ENCODE data around the gene SERPINE1. TPM values are rescaled to one million over a fixed set of nuclear protein-coding genes. Genes with fewer than 3 reads are reported as not detected.

Gene SERPINE1
- total and polyA plus RNA-seq, 2 of the 13 experiments (the other 11 are each of a cell fraction or from before 2014, with no cell fraction given): 21.2 to 1,576 TPM

DNA sequence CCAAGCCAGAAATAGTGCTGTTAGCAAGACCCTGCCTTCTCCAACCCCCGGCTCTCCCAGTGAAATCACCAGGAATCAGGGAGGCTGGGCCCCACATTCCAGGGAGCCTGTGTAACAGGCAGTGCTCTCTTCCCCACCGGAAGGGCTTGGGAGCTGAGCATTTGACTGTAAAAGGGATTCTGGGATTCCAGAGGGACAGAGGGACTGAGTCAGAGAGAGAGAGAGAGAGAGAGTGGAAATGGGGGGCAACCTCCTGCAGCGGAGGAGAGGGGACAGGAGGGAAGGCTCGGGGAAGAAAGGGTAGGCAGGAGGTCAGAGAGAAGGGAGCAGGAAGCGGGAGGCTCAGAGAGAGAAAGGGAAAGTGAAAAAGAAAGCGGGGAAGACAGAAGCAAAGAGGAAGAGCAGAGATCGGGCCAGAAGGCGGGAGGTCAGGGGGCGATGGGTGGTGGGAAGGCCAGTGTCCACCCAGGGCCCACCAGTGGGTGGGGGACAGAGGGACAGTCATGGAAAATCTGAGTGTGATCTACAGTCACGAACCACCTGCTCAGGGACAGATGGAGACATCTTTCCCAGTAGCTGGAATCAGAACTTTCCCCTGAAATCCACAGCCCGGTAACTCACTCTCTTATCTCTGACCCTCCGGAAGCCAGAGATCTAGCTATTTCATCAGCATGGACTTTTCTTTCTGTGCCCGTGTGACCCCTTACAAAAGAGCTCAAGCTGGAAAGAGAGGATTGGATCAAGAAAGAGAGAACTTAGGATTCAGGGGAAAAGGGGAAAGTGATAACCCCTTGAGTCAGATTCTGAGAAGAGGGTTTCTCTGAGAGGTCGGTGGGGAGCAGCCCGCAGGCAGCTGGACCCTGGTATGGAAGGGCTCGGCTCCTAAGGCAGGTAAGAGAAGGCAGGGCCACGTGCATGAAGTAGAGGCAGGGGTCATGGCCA, 4.6 kb upstream of the SERPINE1 start (continued):
- TF ChIP-seq PRDM10 (CRISPR knock-in tag; IDR thresholded peaks at IDR 0.05; ENCODE audit: low read depth) (no peak; the same call in 1 of the 2 replicates), MYPOP (CRISPR knock-in tag; IDR thresholded peaks at IDR 0.05) (no peak), ZNF431 (CRISPR knock-in tag; IDR thresholded peaks at IDR 0.05; ENCODE audit: borderline replicate concordance, low read depth) (no peak), HNRNPH1 (optimal IDR thresholded peaks at IDR 0.05; ENCODE audit: low read depth, low read length) (peak; percentile 29), PAXIP1 (CRISPR knock-in tag; conservative IDR thresholded peaks at IDR 0.05) (peak; percentile 79), ZNF136 (CRISPR knock-in tag; IDR thresholded peaks at IDR 0.05; ENCODE audit: low read depth) (no peak), FOXJ3 (CRISPR knock-in tag; IDR thresholded peaks at IDR 0.05; ENCODE audit: borderline replicate concordance) (0 out of 2 replicates have a peak, but pooled peaks have one; percentile 19), ZSCAN30 (CRISPR knock-in tag; IDR thresholded peaks at IDR 0.05) (0 out of 2 replicates have a peak, but pooled peaks have one; percentile 27), ZNF788 (CRISPR knock-in tag; IDR thresholded peaks at IDR 0.05; ENCODE audit: borderline replicate concordance) (peak; percentile 77; the same call in 1 of the 2 replicates)
- TF ChIP-seq, protein P1, sequence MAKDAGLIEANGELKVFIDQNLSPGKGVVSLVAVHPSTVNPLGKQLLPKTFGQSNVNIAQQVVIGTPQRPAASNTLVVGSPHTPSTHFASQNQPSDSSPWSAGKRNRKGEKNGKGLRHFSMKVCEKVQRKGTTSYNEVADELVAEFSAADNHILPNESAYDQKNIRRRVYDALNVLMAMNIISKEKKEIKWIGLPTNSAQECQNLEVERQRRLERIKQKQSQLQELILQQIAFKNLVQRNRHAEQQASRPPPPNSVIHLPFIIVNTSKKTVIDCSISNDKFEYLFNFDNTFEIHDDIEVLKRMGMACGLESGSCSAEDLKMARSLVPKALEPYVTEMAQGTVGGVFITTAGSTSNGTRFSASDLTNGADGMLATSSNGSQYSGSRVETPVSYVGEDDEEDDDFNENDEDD (CRISPR knock-in tag; IDR thresholded peaks at IDR 0.05; ENCODE audit: borderline replicate concordance): no peak; the same call in 1 of the 2 replicates
- TF ChIP-seq, protein P2, sequence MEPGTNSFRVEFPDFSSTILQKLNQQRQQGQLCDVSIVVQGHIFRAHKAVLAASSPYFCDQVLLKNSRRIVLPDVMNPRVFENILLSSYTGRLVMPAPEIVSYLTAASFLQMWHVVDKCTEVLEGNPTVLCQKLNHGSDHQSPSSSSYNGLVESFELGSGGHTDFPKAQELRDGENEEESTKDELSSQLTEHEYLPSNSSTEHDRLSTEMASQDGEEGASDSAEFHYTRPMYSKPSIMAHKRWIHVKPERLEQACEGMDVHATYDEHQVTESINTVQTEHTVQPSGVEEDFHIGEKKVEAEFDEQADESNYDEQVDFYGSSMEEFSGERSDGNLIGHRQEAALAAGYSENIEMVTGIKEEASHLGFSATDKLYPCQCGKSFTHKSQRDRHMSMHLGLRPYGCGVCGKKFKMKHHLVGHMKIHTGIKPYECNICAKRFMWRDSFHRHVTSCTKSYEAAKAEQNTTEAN (CRISPR knock-in tag; conservative IDR thresholded peaks at IDR 0.05): peak; percentile 85
- TF ChIP-seq, protein P3, sequence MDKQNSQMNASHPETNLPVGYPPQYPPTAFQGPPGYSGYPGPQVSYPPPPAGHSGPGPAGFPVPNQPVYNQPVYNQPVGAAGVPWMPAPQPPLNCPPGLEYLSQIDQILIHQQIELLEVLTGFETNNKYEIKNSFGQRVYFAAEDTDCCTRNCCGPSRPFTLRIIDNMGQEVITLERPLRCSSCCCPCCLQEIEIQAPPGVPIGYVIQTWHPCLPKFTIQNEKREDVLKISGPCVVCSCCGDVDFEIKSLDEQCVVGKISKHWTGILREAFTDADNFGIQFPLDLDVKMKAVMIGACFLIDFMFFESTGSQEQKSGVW (CRISPR knock-in tag; IDR thresholded peaks at IDR 0.05; ENCODE audit: borderline replicate concordance): no peak

Data from HepG2 (cell line).